Measurements from ENCODE around the gene LZTFL1.
"Not testable (repeated sequence)": the region's sequence is repeated elsewhere in the genome, so short reads cannot be mapped to it uniquely, and the experiment has no call there.

Gene LZTFL1

GRCh38 chr3:45864760-45865519 is 23.0 kb upstream of the LZTFL1 start:
- TF ChIP-seq, protein P1, sequence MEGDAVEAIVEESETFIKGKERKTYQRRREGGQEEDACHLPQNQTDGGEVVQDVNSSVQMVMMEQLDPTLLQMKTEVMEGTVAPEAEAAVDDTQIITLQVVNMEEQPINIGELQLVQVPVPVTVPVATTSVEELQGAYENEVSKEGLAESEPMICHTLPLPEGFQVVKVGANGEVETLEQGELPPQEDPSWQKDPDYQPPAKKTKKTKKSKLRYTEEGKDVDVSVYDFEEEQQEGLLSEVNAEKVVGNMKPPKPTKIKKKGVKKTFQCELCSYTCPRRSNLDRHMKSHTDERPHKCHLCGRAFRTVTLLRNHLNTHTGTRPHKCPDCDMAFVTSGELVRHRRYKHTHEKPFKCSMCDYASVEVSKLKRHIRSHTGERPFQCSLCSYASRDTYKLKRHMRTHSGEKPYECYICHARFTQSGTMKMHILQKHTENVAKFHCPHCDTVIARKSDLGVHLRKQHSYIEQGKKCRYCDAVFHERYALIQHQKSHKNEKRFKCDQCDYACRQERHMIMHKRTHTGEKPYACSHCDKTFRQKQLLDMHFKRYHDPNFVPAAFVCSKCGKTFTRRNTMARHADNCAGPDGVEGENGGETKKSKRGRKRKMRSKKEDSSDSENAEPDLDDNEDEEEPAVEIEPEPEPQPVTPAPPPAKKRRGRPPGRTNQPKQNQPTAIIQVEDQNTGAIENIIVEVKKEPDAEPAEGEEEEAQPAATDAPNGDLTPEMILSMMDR (conservative IDR thresholded peaks at IDR 0.05), result no peak
- TF ChIP-seq ZFX (IDR thresholded peaks at IDR 0.05), result no peak
- H3K27ac ChIP-seq, result no peak overlapping the region

GRCh38 chr3:45861043-45861719 is 19.3 kb upstream of the LZTFL1 start:
- H3K27ac ChIP-seq, result no peak overlapping the region
- TF ChIP-seq, protein P1 (conservative IDR thresholded peaks at IDR 0.05), result no peak
- TF ChIP-seq ZFX (IDR thresholded peaks at IDR 0.05), result no peak

- TF ChIP-seq ZFX (IDR thresholded peaks at IDR 0.05), result no peak
- TF ChIP-seq, protein P1 (conservative IDR thresholded peaks at IDR 0.05), result no peak
- no peak overlapping the region for H3K27ac ChIP-seq
Observed at GRCh38 chr3:45860481-45860880, 18.6 kb upstream of the LZTFL1 start.

GRCh38 chr3:45858809-45859543 is 17.1 kb upstream of the LZTFL1 start:
- TF ChIP-seq ZFX (IDR thresholded peaks at IDR 0.05), result no peak
- TF ChIP-seq, protein P1 (conservative IDR thresholded peaks at IDR 0.05), result no peak
- no peak overlapping the region for H3K27ac ChIP-seq

- H3K27ac ChIP-seq, result not testable (repeated sequence)
Observed at GRCh38 chr3:45857024-45857423, 15.1 kb upstream of the LZTFL1 start.

GRCh38 chr3:45856323-45856722 is 14.4 kb upstream of the LZTFL1 start:
- H3K27ac ChIP-seq, result not testable (repeated sequence)

GRCh38 chr3:45852828-45853227 is 10.9 kb upstream of the LZTFL1 start:
- no peak overlapping the region for H3K27ac ChIP-seq
- no peak for TF ChIP-seq ZFX (IDR thresholded peaks at IDR 0.05)
- TF ChIP-seq, protein P1 (conservative IDR thresholded peaks at IDR 0.05), result no peak

- no peak overlapping the region for H3K27ac ChIP-seq
- TF ChIP-seq, protein P1 (conservative IDR thresholded peaks at IDR 0.05), result no peak
- no peak for TF ChIP-seq ZFX (IDR thresholded peaks at IDR 0.05)
Observed at GRCh38 chr3:45848392-45848791, 6.5 kb upstream of the LZTFL1 start.
